KBM-7 (cell line): ENCODE data around the gene PRPH.
"Not testable (repeated sequence)": the region's sequence is repeated elsewhere in the genome, so short reads cannot be mapped to it uniquely, and the experiment has no call there.

Source experiments
- DNase-seq: peaks from one replicate; pipeline ENCODE4 v3.0.0-alpha.2; 2015
- in situ Hi-C: fragments of 300-500 bp; cut with MboI; formaldehyde crosslinking; loops from 2 replicates; pipeline ENCODE4 v1.14.3; 2020; ENCODE audit warnings: low sequenced_read_pairs, low pct_unique_long_range_greater_than_20kb, mixed read lengths

Gene PRPH

GRCh38 chr12:49328816-49329215, 33.9 kb downstream of the PRPH start:
- in situ Hi-C loops = no loop called here

GRCh38 chr12:49330032-49330619, 35.2 kb downstream of the PRPH start:
- in situ Hi-C loops = loop anchor here (10.0 kb wide), 1 partner anchor 45 kb away; no protein-coding TSS in a partner anchor
- no peak for DNase-seq

More at GRCh38 chr12:49328816-49329215, 33.9 kb downstream of the PRPH start:
- DNase-seq = no peak

GRCh38 chr12:49330631-49331379, 35.9 kb downstream of the PRPH start:
- in situ Hi-C loops = loop anchor here (10.0 kb wide), 1 partner anchor 46 kb away; no protein-coding TSS in a partner anchor
- no peak for DNase-seq

GRCh38 chr12:49331380-49332222, 36.7 kb downstream of the PRPH start:
- peak; percentile 58 for DNase-seq
- in situ Hi-C loops = loop anchor here (10.0 kb wide), 1 partner anchor 47 kb away; no protein-coding TSS in a partner anchor

GRCh38 chr12:49332441-49332861, 37.5 kb downstream of the PRPH start:
- in situ Hi-C loops = loop anchor here (10.0 kb wide), 1 partner anchor 48 kb away; no protein-coding TSS in a partner anchor
- no peak for DNase-seq

- in situ Hi-C loops = loop anchor here (10.0 kb wide), 1 partner anchor 48 kb away; no protein-coding TSS in a partner anchor
- DNase-seq = no peak
These were observed 38.0 kb downstream of the PRPH start for GRCh38 chr12:49332891-49333371.

GRCh38 chr12:49333778-49334177, 38.8 kb downstream of the PRPH start:
- in situ Hi-C loops = loop anchor here (10.0 kb wide), 1 partner anchor 49 kb away; no protein-coding TSS in a partner anchor
- DNase-seq = not testable (repeated sequence)

- DNase-seq = no peak
- in situ Hi-C loops = loop anchor here (10.0 kb wide), 1 partner anchor 49 kb away; no protein-coding TSS in a partner anchor
These were observed 39.3 kb downstream of the PRPH start for GRCh38 chr12:49334226-49334625.

- in situ Hi-C loops = loop anchor here (10.0 kb wide), 1 partner anchor 50 kb away; no protein-coding TSS in a partner anchor
- no peak for DNase-seq
These were observed 39.7 kb downstream of the PRPH start for GRCh38 chr12:49334681-49335080.

GRCh38 chr12:49335118-49335954, 40.4 kb downstream of the PRPH start:
- DNase-seq = no peak
- in situ Hi-C loops = loop anchor here (10.0 kb wide), 1 partner anchor 51 kb away; no protein-coding TSS in a partner anchor

- in situ Hi-C loops = loop anchor here (10.0 kb wide), 1 partner anchor 51 kb away; no protein-coding TSS in a partner anchor
- no peak for DNase-seq
These were observed 41.2 kb downstream of the PRPH start for GRCh38 chr12:49335955-49336644.

GRCh38 chr12:49336645-49337584, 42.0 kb downstream of the PRPH start, which contains the start of gene C1QL4:
Gene C1QL4 (minus strand): TSS chr12:49337188. CDS start chr12:49336477, 711 bp downstream.
- in situ Hi-C loops = loop anchor here (10.0 kb wide), 1 partner anchor 52 kb away; no protein-coding TSS in a partner anchor
- DNase-seq = peak; percentile 94

GRCh38 chr12:49338830-49339463, 44.0 kb downstream of the PRPH start:
- in situ Hi-C loops = loop anchor here (10.0 kb wide), 1 partner anchor 54 kb away; no protein-coding TSS in a partner anchor
- DNase-seq = no peak

GRCh38 chr12:49339464-49339861, 44.5 kb downstream of the PRPH start:
- in situ Hi-C loops = loop anchor here (10.0 kb wide), 1 partner anchor 55 kb away; no protein-coding TSS in a partner anchor
- DNase-seq = no peak

GRCh38 chr12:49340095-49340870, 45.3 kb downstream of the PRPH start:
- no peak for DNase-seq
- in situ Hi-C loops = no loop called here
